Measurements from ENCODE around the gene HOXB3. TPM values are rescaled to one million over a fixed set of nuclear protein-coding genes. Genes with fewer than 3 reads are reported as not detected.
A peak's percentile ranks its signal among the peaks of the same experiment; 100 is the strongest.

HOXB3 gene
- total RNA-seq, 2 experiments from 2014 or later, result 1.4 to 2.0 TPM

DNA sequence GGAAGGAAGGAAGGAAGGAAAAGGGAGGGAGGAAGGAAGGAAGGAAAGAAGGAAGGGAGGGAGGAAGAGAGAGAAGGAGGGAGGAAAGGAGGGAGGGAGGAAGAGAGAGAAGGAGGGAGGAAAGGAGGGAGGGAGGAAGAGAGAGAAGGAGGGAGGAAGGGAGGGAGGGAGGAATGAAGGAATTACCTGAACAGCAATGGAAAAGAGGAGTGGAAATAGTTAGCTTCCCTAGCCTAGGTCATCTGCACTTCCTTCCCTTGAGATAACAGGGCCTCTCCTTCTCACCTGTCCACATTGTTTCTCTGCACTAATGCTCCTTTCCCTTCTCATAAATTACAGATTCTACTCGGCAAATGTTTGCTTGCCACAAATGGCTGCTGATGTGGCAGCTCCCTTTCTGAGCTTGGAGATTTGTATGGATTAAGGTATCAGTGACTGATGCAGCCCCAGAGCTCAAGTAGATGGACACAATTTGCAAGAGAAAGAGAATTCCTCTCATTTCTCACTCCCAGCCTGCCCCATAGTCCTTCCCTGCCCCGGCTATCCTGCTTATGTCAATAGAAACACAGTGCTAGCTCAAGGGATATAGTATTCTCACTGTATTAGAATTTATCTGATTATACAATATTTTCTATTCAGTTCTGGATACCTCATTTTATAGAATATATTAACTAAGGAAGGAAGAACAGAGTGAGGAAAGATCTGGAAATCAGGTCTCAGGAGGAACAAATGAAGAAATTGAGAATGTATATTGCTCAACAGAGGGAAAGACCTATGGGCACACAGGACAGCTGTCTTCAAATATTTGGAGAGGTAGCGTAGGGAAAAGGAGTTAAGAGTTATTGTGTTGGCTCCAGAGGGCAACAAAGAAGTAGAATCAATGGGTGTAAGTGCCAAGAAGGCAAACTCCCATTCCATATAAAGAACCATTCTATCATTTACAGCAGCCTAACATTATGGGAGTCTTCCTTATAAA lies 73.8 kb downstream of the HOXB3 start:
- Mint-ChIP-seq H3K9me3 (no peaks in the 10 kb centered on the region), H3K27me3 (peaks cover 16% of the 10 kb centered on the region), H3K27ac (no peak overlapping the region), H3K4me3 (no peak overlapping the region), H3K4me1 (ENCODE audit: low read depth) (peaks cover 29% of the 10 kb centered on the region), H3K36me3 (ENCODE audit: low read depth) (no peaks in the 10 kb centered on the region)
- TF ChIP-seq CTCF (IDR thresholded peaks at IDR 0.05), result no peak
- CTCF ChIA-PET, result interaction anchor here (0.8 to 2.3 kb wide), 5 partner anchors 9 to 86 kb away, joined by 3 to 6 read pairs (median 3); no protein-coding TSS in a partner anchor
- intact Hi-C loops (cut with micrococcal nuclease), result no loop called here
- POLR2A ChIA-PET, result no interaction called here
- ATAC-seq (no peak), DNase-seq (no peak)

- no peak overlapping the region for H3K27ac Mint-ChIP-seq
- intact Hi-C loops (cut with micrococcal nuclease), result no loop called here
- TF ChIP-seq CTCF (IDR thresholded peaks at IDR 0.05), result no peak
- ChIA-PET CTCF (interaction anchor here (0.9 to 2.2 kb wide), 5 partner anchors 8 to 178 kb away, joined by 3 to 8 read pairs (median 3); partner anchors contain the start of gene HOXB5), POLR2A (interaction anchor here (1.2 kb wide), 1 partner anchor 64 kb away, joined by 4 read pairs; no protein-coding TSS in a partner anchor)
- H3K36me3 Mint-ChIP-seq (ENCODE audit: low read depth), result no peaks in the 10 kb centered on the region
- H3K9me3 Mint-ChIP-seq, result no peaks in the 10 kb centered on the region
- H3K27me3 Mint-ChIP-seq, result peaks cover 7% of the 10 kb centered on the region
- DNase-seq, result no peak
- no peak overlapping the region for H3K4me3 Mint-ChIP-seq
- H3K4me1 Mint-ChIP-seq (ENCODE audit: low read depth), result peaks cover 39% of the 10 kb centered on the region
- no peak for ATAC-seq
These were observed 75.6 kb downstream of the HOXB3 start for GRCh38 chr17:48514477-48514876.

DNA sequence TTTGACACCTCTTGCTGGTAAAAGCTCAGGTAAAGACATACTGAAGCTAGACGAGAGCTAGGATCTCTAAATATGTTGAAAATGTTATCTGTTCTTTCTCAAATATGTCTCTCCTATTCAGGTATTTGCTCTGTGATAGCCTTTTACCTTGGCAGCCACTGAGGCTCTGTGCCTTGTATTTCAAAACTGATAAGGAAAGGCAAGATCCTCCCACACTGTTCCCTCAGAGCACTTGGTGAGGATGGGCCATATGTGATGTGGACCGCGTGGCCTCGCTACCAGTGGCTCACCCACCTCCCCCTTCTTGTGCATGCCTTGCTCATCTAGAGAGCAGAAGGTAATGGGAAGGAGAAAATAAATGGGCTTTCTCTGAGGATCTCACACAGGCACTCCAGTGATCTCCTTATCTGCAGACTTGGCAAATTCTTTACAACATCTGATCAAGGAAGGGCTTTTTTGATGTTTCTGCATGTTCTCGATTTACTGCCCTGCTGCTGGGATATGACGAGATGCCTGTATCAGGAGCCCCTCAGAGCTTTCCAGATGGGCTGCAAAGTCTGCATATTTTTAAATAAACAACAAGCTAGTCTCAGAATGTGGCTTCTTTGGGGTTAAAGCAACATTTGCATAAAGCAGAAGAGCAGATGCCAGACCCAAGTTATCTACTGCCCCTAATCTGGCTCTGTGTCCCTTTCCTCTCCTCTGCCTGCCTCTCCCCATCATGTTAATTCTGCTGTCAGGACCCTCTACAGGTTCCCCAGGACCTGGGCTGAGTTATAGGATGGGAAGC lies 76.2 kb downstream of the HOXB3 start:
- ATAC-seq (no peak), DNase-seq (no peak)
- no peak overlapping the region for H3K27ac Mint-ChIP-seq
- TF ChIP-seq CTCF (IDR thresholded peaks at IDR 0.05), result no peak
- POLR2A ChIA-PET, result interaction anchor here (1.2 kb wide), 1 partner anchor 65 kb away, joined by 4 read pairs; no protein-coding TSS in a partner anchor
- H3K27me3 Mint-ChIP-seq, result peaks cover 7% of the 10 kb centered on the region
- CTCF ChIA-PET, result interaction anchor here (0.9 to 2.2 kb wide), 8 partner anchors 9 to 177 kb away, joined by 3 to 10 read pairs (median 4); partner anchors contain the start of gene HOXB5
- no peak overlapping the region for H3K4me3 Mint-ChIP-seq
- H3K9me3 Mint-ChIP-seq, result no peaks in the 10 kb centered on the region
- H3K4me1 Mint-ChIP-seq (ENCODE audit: low read depth), result peaks cover 39% of the 10 kb centered on the region
- intact Hi-C loops (cut with micrococcal nuclease), result no loop called here
- no peaks in the 10 kb centered on the region for H3K36me3 Mint-ChIP-seq (ENCODE audit: low read depth)

DNA sequence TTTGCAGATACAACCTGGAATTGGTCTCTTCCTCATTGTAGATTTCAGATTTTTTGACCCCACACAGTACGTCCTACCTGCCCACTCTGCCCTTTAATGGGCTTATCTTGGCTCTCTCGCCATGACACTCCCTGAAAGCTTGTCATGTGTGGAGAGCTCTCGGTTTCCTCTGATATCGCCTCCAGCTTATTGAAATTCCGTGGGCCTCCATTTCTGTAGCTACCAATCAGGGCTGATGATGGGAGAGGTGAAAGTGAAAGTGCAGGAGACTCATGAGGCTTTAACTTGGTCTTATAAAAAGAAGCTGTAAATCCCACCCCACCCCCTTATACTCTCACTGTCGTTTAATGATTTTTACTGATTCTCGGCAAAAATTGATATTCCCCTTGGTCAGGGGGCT lies 76.9 kb downstream of the HOXB3 start:
- DNase-seq (peak; percentile 44), ATAC-seq (peak; percentile 75)
- Mint-ChIP-seq H3K36me3 (ENCODE audit: low read depth) (no peaks in the 10 kb centered on the region), H3K27me3 (peaks cover 7% of the 10 kb centered on the region), H3K9me3 (no peaks in the 10 kb centered on the region), H3K4me1 (ENCODE audit: low read depth) (peaks cover 39% of the 10 kb centered on the region), H3K4me3 (peak overlapping the region; percentile 57), H3K27ac (peak overlapping the region; percentile 78)
- intact Hi-C loops (cut with micrococcal nuclease), result no loop called here
- POLR2A ChIA-PET, result no interaction called here
- CTCF ChIA-PET, result interaction anchor here (0.6 to 2.2 kb wide), 7 partner anchors 9 to 100 kb away, joined by 3 to 10 read pairs (median 4); partner anchors contain the start of gene HOXB5
- TF ChIP-seq CTCF (IDR thresholded peaks at IDR 0.05), result no peak
